ENCODE results near the gene ZRSR2.

The ZRSR2 gene

DNA sequence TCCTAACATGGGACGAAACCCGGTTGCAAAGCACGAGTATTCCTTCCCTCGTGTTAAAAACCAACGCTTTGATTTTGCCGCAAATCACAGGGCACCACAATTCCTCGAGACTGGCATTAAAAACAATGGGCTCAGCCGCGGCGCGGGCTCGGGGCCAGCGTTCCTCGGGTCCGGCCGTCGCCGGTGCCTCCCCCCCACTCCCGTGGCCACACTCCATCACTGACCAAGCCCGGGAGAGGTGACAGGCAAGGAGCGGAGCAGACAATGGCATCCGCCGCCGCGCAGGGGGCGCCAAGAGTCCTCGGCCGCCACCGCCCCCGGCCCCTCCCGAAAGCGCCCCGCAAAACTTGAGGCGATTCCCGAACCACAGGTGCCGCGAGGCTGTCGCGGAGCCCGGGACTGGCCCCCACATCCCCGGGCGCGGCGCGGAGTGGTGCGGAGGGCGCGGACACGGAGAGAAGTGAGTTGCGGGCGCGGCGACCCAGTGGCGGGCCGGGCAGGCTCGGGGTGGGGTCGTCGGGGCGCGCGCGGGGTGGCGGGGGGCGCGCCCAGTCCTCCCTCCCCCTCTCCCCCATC, 63.9 kb downstream of the ZRSR2 start:
- Histone ChIP-seq H3K4me1 (ENCODE audit: control insufficient read depth, insufficient read depth, low read length, poor library complexity, severe bottlenecking) (peaks cover 6% of the 10 kb centered on the region), H3K36me3 (ENCODE audit: control insufficient read depth, insufficient read depth, low read length) (peaks cover 8% of the 10 kb centered on the region), H3K4me3 (ENCODE audit: extremely low read depth, insufficient read depth, low read length, poor library complexity, severe bottlenecking) (peak overlapping the region; percentile 62), H3K9me3 (ENCODE audit: control insufficient read depth, low read length) (no peaks in the 10 kb centered on the region), H3K27ac (ENCODE audit: low read depth, low read length, severe bottlenecking) (peak overlapping the region; percentile 57)
- 0% methylated on average over 8 to 15 of the region's 65 CpGs for WGBS, 2 experiments (ENCODE audit: insufficient coverage in 2 of 2)

DNA sequence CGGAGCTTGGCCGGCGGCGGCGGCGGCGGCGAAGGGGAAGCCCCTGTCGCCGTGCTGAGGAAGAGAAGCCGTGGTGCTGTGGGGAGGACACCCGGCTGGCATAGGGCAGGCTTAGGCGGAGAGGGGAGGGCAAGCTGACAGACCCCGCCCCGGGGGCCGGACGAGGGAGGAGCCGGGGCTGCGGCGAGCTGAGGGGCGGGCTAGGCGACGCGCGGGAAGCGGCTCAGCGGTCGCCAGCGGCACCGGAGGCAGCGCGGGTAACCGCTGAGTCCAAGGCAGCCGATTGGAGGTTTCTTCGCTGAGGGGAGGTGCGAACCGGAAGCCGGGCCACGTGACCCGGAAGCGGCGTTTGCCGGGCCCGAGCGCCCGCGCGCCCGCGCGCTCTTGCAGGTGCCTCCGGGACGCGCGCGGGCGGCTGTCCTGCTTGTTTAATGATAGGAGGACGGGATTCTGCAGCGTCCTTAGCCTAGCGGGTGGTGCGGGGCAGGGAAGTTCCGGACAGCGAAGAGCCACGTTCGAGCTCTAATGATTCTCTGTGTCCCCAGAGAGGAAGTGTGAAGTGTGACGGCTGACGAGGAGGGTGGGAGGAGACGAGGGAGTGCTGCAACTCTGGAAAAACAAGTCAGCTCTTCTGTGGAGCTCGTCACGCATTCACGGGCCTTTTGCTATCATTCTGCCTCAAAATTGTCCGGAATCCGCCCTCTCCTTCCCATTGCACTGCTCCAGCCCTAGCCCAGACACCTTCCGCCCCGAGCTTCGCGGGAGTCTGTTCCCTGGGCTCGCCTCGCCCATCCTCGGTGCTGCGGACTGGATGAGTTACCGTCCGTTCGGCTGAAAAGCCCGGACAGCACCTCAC, 64.7 kb downstream of the ZRSR2 start, which contains the start of gene AP1S2:
AP1S2 (minus strand) TSS at position 102 of the 856 bp plus-strand sequence. CDS start 2,289 bp downstream, outside the sequence.
- WGBS, 2 experiments (ENCODE audit: insufficient coverage in 2 of 2), result 0% methylated on average over 23 to 40 of the region's 85 CpGs

DNA sequence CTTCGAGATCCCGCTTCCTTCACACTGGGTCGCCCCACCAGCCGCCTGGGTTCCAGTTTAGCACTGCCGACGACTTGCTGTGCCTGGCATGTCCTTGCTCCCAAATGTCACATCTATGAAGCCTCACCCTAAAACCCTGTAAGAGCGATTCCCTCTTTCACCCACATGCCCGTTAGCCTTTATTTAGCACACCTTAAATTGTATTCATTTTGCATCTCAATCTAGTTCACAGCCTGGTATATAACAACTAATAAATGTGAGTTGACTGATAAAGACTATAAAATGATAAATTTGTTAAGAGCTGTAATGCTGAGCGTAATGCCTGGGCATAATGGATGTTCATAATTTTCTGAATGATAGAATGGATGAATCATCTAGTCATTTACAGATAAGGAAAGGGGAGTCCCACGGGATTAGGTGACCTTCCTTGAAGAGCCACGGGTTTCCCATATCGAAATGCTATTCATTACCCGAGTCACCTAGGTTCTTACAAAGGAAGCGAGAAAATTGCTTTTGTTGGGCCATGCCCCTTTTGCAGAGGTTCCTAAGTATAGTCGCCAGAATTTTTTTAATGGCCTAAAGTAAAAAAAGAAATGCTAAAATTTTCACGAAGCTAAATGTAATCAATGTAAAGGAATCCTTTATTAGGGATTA, 65.4 kb downstream of the ZRSR2 start:
- 0 to 14% methylated on average over 2 to 8 of the region's 16 CpGs for WGBS, 2 experiments (ENCODE audit: insufficient coverage in 2 of 2)
- H3K27ac ChIP-seq (ENCODE audit: low read depth, low read length, severe bottlenecking), result peak overlapping the region; percentile 66
- H3K9me3 ChIP-seq (ENCODE audit: control insufficient read depth, low read length), result no peaks in the 10 kb centered on the region
- H3K36me3 ChIP-seq (ENCODE audit: control insufficient read depth, insufficient read depth, low read length), result peaks cover 7% of the 10 kb centered on the region
- H3K4me3 ChIP-seq (ENCODE audit: extremely low read depth, insufficient read depth, low read length, poor library complexity, severe bottlenecking), result peak overlapping the region; percentile 62
- H3K4me1 ChIP-seq (ENCODE audit: control insufficient read depth, insufficient read depth, low read length, poor library complexity, severe bottlenecking), result peaks cover 6% of the 10 kb centered on the region

More for the DNA sequence above, 64.7 kb downstream of the ZRSR2 start, which contains the start of gene AP1S2:
- H3K27ac ChIP-seq (ENCODE audit: low read depth, low read length, severe bottlenecking), result peak within 1 kb of the TSS; percentile 66
- peak within 1 kb of the TSS; percentile 62 for H3K4me3 ChIP-seq (ENCODE audit: extremely low read depth, insufficient read depth, low read length, poor library complexity, severe bottlenecking)
- peaks cover 7% of the 10 kb centered on the region for H3K36me3 ChIP-seq (ENCODE audit: control insufficient read depth, insufficient read depth, low read length)
- no peaks in the 10 kb centered on the region for H3K9me3 ChIP-seq (ENCODE audit: control insufficient read depth, low read length)
- H3K4me1 ChIP-seq (ENCODE audit: control insufficient read depth, insufficient read depth, low read length, poor library complexity, severe bottlenecking), result peaks cover 6% of the 10 kb centered on the region

DNA sequence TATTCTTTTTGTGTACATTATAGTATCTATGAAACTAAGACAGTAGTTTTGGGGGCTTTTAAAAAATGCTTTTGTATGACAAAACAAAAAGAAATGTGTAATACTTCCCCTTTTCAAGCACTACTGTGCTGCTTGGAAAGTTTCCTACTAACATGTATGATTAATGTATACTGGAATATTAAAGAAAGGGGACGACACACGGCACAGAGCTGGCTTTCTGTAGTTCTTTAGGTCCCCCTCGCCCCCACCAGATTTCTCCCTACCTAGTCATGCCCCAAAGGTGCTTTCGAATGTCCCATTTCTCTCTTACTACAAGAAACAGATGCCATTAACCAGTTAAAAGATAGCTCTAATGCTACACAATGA, 65.9 kb downstream of the ZRSR2 start:
- Histone ChIP-seq H3K27ac (ENCODE audit: low read depth, low read length, severe bottlenecking) (no peak overlapping the region), H3K36me3 (ENCODE audit: control insufficient read depth, insufficient read depth, low read length) (peaks cover 7% of the 10 kb centered on the region), H3K9me3 (ENCODE audit: control insufficient read depth, low read length) (no peaks in the 10 kb centered on the region), H3K4me3 (ENCODE audit: extremely low read depth, insufficient read depth, low read length, poor library complexity, severe bottlenecking) (no peak overlapping the region), H3K4me1 (ENCODE audit: control insufficient read depth, insufficient read depth, low read length, poor library complexity, severe bottlenecking) (peaks cover 6% of the 10 kb centered on the region)
- WGBS, 2 experiments (ENCODE audit: insufficient coverage in 2 of 2), result 43% methylated on average over 1 of the region's 4 CpGs; no CpG with 5 or more reads in 1 of the 2 experiments

- Histone ChIP-seq H3K9me3 (ENCODE audit: control insufficient read depth, low read length) (no peaks in the 10 kb centered on the region), H3K36me3 (ENCODE audit: control insufficient read depth, insufficient read depth, low read length) (peaks cover 7% of the 10 kb centered on the region), H3K4me1 (ENCODE audit: control insufficient read depth, insufficient read depth, low read length, poor library complexity, severe bottlenecking) (peaks cover 6% of the 10 kb centered on the region), H3K27ac (ENCODE audit: low read depth, low read length, severe bottlenecking) (no peak overlapping the region), H3K4me3 (ENCODE audit: extremely low read depth, insufficient read depth, low read length, poor library complexity, severe bottlenecking) (no peak overlapping the region)
- no CpG with 5 or more reads among the region's 1 CpG for WGBS, 2 experiments (ENCODE audit: insufficient coverage in 2 of 2)
These were observed 66.4 kb downstream of the ZRSR2 start for GRCh38 chrX:15856636-15857035.

GRCh38 chrX:15858051-15858450, 67.8 kb downstream of the ZRSR2 start:
- Histone ChIP-seq H3K27ac (ENCODE audit: low read depth, low read length, severe bottlenecking) (no peak overlapping the region), H3K4me1 (ENCODE audit: control insufficient read depth, insufficient read depth, low read length, poor library complexity, severe bottlenecking) (peaks cover 6% of the 10 kb centered on the region), H3K36me3 (ENCODE audit: control insufficient read depth, insufficient read depth, low read length) (no peaks in the 10 kb centered on the region), H3K9me3 (ENCODE audit: control insufficient read depth, low read length) (no peaks in the 10 kb centered on the region), H3K4me3 (ENCODE audit: extremely low read depth, insufficient read depth, low read length, poor library complexity, severe bottlenecking) (no peak overlapping the region)
- no CpG with 5 or more reads among the region's 1 CpG for WGBS, 2 experiments (ENCODE audit: insufficient coverage in 2 of 2)

DNA sequence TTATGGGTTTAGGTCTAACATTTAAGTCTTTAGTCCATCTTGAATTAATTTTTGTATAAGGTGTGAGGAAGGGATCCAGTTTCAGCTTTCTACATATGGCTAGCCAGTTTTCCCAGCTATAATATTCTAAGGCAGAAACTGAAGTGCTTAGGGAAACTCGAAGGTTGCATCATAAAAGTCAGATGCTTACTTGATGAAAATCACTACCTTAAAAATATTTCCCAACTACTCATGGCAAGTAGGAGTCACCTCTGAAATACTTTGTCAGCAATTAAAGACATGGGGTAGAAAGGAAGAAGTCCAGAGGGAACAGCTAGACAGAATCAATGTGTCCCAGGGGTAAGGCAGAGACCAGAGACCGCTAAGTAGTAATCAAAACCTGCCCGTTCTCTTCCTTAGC, 70.6 kb downstream of the ZRSR2 start:
- no peaks in the 10 kb centered on the region for H3K9me3 ChIP-seq (ENCODE audit: control insufficient read depth, low read length)
- H3K27ac ChIP-seq (ENCODE audit: low read depth, low read length, severe bottlenecking), result no peak overlapping the region
- peaks cover 6% of the 10 kb centered on the region for H3K4me1 ChIP-seq (ENCODE audit: control insufficient read depth, insufficient read depth, low read length, poor library complexity, severe bottlenecking)
- no peak overlapping the region for H3K4me3 ChIP-seq (ENCODE audit: extremely low read depth, insufficient read depth, low read length, poor library complexity, severe bottlenecking)
- no peaks in the 10 kb centered on the region for H3K36me3 ChIP-seq (ENCODE audit: control insufficient read depth, insufficient read depth, low read length)
- 100% methylated on average over 1 of the region's 3 CpGs; no CpG with 5 or more reads in 1 of the 2 experiments for WGBS, 2 experiments (ENCODE audit: insufficient coverage in 2 of 2)

- Histone ChIP-seq H3K9me3 (ENCODE audit: control insufficient read depth, low read length) (no peaks in the 10 kb centered on the region), H3K27ac (ENCODE audit: low read depth, low read length, severe bottlenecking) (no peak overlapping the region), H3K36me3 (ENCODE audit: control insufficient read depth, insufficient read depth, low read length) (no peaks in the 10 kb centered on the region), H3K4me1 (ENCODE audit: control insufficient read depth, insufficient read depth, low read length, poor library complexity, severe bottlenecking) (no peaks in the 10 kb centered on the region), H3K4me3 (ENCODE audit: extremely low read depth, insufficient read depth, low read length, poor library complexity, severe bottlenecking) (no peak overlapping the region)
- 83 to 100% methylated on average over 1 of the region's 3 CpGs for WGBS, 2 experiments (ENCODE audit: insufficient coverage in 2 of 2)
These were observed 73.7 kb downstream of the ZRSR2 start for GRCh38 chrX:15864023-15864422.

DNA sequence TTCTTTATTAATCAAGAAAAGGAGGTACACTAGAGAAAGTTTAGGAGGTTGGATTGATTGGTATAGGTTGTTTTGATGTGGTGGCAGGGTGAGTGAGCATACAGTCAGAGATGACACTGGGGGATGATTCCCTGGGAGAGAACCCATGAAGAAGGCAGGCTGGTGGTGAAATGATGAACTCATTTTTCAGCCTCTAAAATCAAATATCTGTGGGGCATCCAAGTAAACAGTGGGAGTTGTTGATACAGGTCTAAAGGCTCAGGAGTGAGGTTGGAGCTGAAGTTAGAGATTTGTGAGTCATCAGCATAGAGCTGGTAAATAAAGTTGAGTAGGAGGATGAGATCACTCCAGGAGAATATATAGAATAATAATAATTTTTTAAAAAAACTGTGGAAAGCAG, 74.3 kb downstream of the ZRSR2 start:
- H3K4me3 ChIP-seq (ENCODE audit: extremely low read depth, insufficient read depth, low read length, poor library complexity, severe bottlenecking), result no peak overlapping the region
- H3K36me3 ChIP-seq (ENCODE audit: control insufficient read depth, insufficient read depth, low read length), result no peaks in the 10 kb centered on the region
- H3K4me1 ChIP-seq (ENCODE audit: control insufficient read depth, insufficient read depth, low read length, poor library complexity, severe bottlenecking), result no peaks in the 10 kb centered on the region
- no peak overlapping the region for H3K27ac ChIP-seq (ENCODE audit: low read depth, low read length, severe bottlenecking)
- H3K9me3 ChIP-seq (ENCODE audit: control insufficient read depth, low read length), result no peaks in the 10 kb centered on the region

DNA sequence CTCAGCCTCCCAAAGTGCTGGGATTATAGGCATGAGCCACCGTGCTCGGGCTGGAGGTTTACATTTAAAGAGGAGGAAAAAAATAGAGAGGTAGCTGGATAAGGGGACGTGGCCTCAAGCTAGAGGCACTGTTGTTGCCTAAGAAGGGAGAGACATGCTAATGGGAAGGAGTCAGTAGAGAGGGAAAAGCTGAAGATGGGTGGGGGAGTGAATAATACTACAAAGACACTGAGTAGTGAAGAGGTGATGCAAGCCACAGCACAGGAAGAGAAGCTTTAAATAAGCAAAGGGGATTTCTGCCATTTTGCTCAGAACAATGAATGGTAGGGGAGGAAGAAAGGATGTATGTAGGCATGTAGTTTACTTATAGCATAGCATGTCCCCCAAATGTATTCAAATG, 75.9 kb downstream of the ZRSR2 start:
- no peaks in the 10 kb centered on the region for H3K36me3 ChIP-seq (ENCODE audit: control insufficient read depth, insufficient read depth, low read length)
- 75 to 87% methylated on average over 1 to 3 of the region's 3 CpGs for WGBS, 2 experiments (ENCODE audit: insufficient coverage in 2 of 2)
- H3K27ac ChIP-seq (ENCODE audit: low read depth, low read length, severe bottlenecking), result no peak overlapping the region
- H3K9me3 ChIP-seq (ENCODE audit: control insufficient read depth, low read length), result no peaks in the 10 kb centered on the region
- H3K4me1 ChIP-seq (ENCODE audit: control insufficient read depth, insufficient read depth, low read length, poor library complexity, severe bottlenecking), result no peaks in the 10 kb centered on the region
- H3K4me3 ChIP-seq (ENCODE audit: extremely low read depth, insufficient read depth, low read length, poor library complexity, severe bottlenecking), result no peak overlapping the region
